ENCODE measurements around the gene GPR143.

GRCh38 chrX:9693307-9694001 is 72.2 kb downstream of the GPR143 start:
- TF ChIP-seq CTCF (IDR thresholded peaks at IDR 0.05), result no peak
- TF ChIP-seq POLR2A (IDR thresholded peaks at IDR 0.05), result no peak

All from lower leg skin (tissue), 3 donors.